WERI-Rb-1 (cell line): ENCODE data around the gene SYNPO2.
"Not testable (repeated sequence)": the region's sequence is repeated elsewhere in the genome, so short reads cannot be mapped to it uniquely, and the experiment has no call there.

Source experiments
- DNase-seq: peaks from one replicate; pipeline ENCODE4 v3.0.0-alpha.2; 2020
- H3K27ac ChIP-seq: fragments of 250-450 bp; sonication (Bioruptor Pico); 2 replicates; pipeline ENCODE4 v1.5.1; 2020; ENCODE audit warnings: mild to moderate bottlenecking, moderate library complexity
- H3K27me3 ChIP-seq: fragments of 250-450 bp; sonication (Bioruptor Pico); 2 replicates; pipeline ENCODE4 v1.5.1; 2021; ENCODE audit warnings: mild to moderate bottlenecking, low read depth, moderate library complexity; ENCODE audit not compliant: insufficient read depth, severe bottlenecking
- H3K36me3 ChIP-seq: fragments of 250-450 bp; sonication (Bioruptor Pico); 2 replicates; pipeline ENCODE4 v1.5.1; 2020; ENCODE audit warnings: mild to moderate bottlenecking, moderate library complexity
- H3K4me3 ChIP-seq: 2 replicates; pipeline ENCODE4 v1.5.1; 2011; ENCODE audit warnings: low read depth, mild to moderate bottlenecking, control low read depth, low read length
- H3K9me3 ChIP-seq: fragments of 250-450 bp; sonication (Bioruptor Pico); 2 replicates; pipeline ENCODE4 v1.5.1; 2021; ENCODE audit warnings: mild to moderate bottlenecking, moderate library complexity; ENCODE audit not compliant: severe bottlenecking
- CTCF ChIP-seq: IDR thresholded peaks from 2 replicates; pipeline ENCODE4 v1.5.1; 2011; ENCODE audit warnings: low read depth, mild to moderate bottlenecking, control low read depth, inconsistent platforms, low read length

The SYNPO2 gene

GRCh38 chr4:118969359-118969758 is 80.7 kb downstream of the SYNPO2 start:
- H3K9me3 ChIP-seq = no peaks in the 10 kb centered on the region
- no peak overlapping the region for H3K27ac ChIP-seq
- H3K27me3 ChIP-seq = no peaks in the 10 kb centered on the region
- peak; percentile 53 for TF ChIP-seq CTCF
- no peaks in the 10 kb centered on the region for H3K36me3 ChIP-seq
- no peak overlapping the region for H3K4me3 ChIP-seq
- DNase-seq = peak; percentile 53

- H3K27ac ChIP-seq = no peak overlapping the region
- no peaks in the 10 kb centered on the region for H3K9me3 ChIP-seq
- H3K27me3 ChIP-seq = no peaks in the 10 kb centered on the region
- H3K4me3 ChIP-seq = no peak overlapping the region
- DNase-seq = no peak
- no peaks in the 10 kb centered on the region for H3K36me3 ChIP-seq
- no peak for TF ChIP-seq CTCF
These were observed 83.5 kb downstream of the SYNPO2 start for GRCh38 chr4:118972167-118972566.

- Histone ChIP-seq H3K4me3 (no peak overlapping the region), H3K27me3 (no peaks in the 10 kb centered on the region), H3K27ac (no peak overlapping the region), H3K36me3 (no peaks in the 10 kb centered on the region), H3K9me3 (no peaks in the 10 kb centered on the region)
- TF ChIP-seq CTCF = no peak
- DNase-seq = no peak
These were observed 84.6 kb downstream of the SYNPO2 start for GRCh38 chr4:118973295-118973694.

GRCh38 chr4:118974758-118975157 is 86.1 kb downstream of the SYNPO2 start:
- Histone ChIP-seq H3K36me3 (no peaks in the 10 kb centered on the region), H3K4me3 (no peak overlapping the region), H3K27me3 (no peaks in the 10 kb centered on the region), H3K27ac (no peak overlapping the region), H3K9me3 (no peaks in the 10 kb centered on the region)
- no peak for TF ChIP-seq CTCF
- no peak for DNase-seq

- TF ChIP-seq CTCF = no peak
- H3K27me3 ChIP-seq = no peaks in the 10 kb centered on the region
- no peak for DNase-seq
- no peak overlapping the region for H3K4me3 ChIP-seq
- H3K27ac ChIP-seq = no peak overlapping the region
- no peaks in the 10 kb centered on the region for H3K36me3 ChIP-seq
- H3K9me3 ChIP-seq = no peaks in the 10 kb centered on the region
These were observed 87.0 kb downstream of the SYNPO2 start for GRCh38 chr4:118975449-118976192.

- DNase-seq, H3K27me3 ChIP-seq, H3K4me3 ChIP-seq, H3K36me3 ChIP-seq, H3K9me3 ChIP-seq, H3K27ac ChIP-seq: not testable (repeated sequence)
These were observed 87.5 kb downstream of the SYNPO2 start for GRCh38 chr4:118976193-118976560.

GRCh38 chr4:118977100-118977499 is 88.4 kb downstream of the SYNPO2 start:
- H3K9me3 ChIP-seq, H3K27me3 ChIP-seq, H3K36me3 ChIP-seq, DNase-seq, H3K27ac ChIP-seq, H3K4me3 ChIP-seq: not testable (repeated sequence)
